ENCODE results near the gene GBE1. TPM values are rescaled to one million over a fixed set of nuclear protein-coding genes. Genes with fewer than 3 reads are reported as not detected.
"Not testable (repeated sequence)": the region's sequence is repeated elsewhere in the genome, so short reads cannot be mapped to it uniquely, and the experiment has no call there.

GBE1 gene
- polyA plus RNA-seq (ENCODE audit: insufficient read length): 9.6 TPM

GRCh38 chr3:81760924-81761903 is at the start of gene GBE1:
Gene GBE1 (minus strand): TSS chr3:81761645. CDS start chr3:81761517, 128 bp downstream.
- peak; percentile 62 for DNase-seq (ENCODE audit: low read depth)

- DNase-seq (ENCODE audit: low read depth): no peak
These were observed 47.5 kb upstream of the GBE1 start for GRCh38 chr3:81808900-81809299.

GRCh38 chr3:81799403-81799802 is 38.0 kb upstream of the GBE1 start:
- no peak for DNase-seq (ENCODE audit: low read depth)

GRCh38 chr3:81793410-81793809 is 32.0 kb upstream of the GBE1 start:
- DNase-seq (ENCODE audit: low read depth): no peak

GRCh38 chr3:81790117-81790516 is 28.7 kb upstream of the GBE1 start:
- no peak for DNase-seq (ENCODE audit: low read depth)

- DNase-seq (ENCODE audit: low read depth): no peak
These were observed 28.2 kb upstream of the GBE1 start for GRCh38 chr3:81789691-81790090.

GRCh38 chr3:81788610-81789009 is 27.2 kb upstream of the GBE1 start:
- no peak for DNase-seq (ENCODE audit: low read depth)

- no peak for DNase-seq (ENCODE audit: low read depth)
These were observed 26.6 kb upstream of the GBE1 start for GRCh38 chr3:81788044-81788443.

GRCh38 chr3:81782585-81782984 is 21.1 kb upstream of the GBE1 start:
- DNase-seq (ENCODE audit: low read depth): no peak

- no peak for DNase-seq (ENCODE audit: low read depth)
These were observed 17.3 kb upstream of the GBE1 start for GRCh38 chr3:81778678-81779182.

- no peak for DNase-seq (ENCODE audit: low read depth)
These were observed 15.2 kb upstream of the GBE1 start for GRCh38 chr3:81776643-81777042.

GRCh38 chr3:81770710-81771109 is 9.3 kb upstream of the GBE1 start:
- DNase-seq (ENCODE audit: low read depth): no peak

- no peak for DNase-seq (ENCODE audit: low read depth)
These were observed 7.9 kb upstream of the GBE1 start for GRCh38 chr3:81769299-81769698.

GRCh38 chr3:81767250-81767859 is 5.9 kb upstream of the GBE1 start:
- DNase-seq (ENCODE audit: low read depth): not testable (repeated sequence)

GRCh38 chr3:81765400-81765799 is 4.0 kb upstream of the GBE1 start:
- DNase-seq (ENCODE audit: low read depth): no peak

- DNase-seq (ENCODE audit: low read depth): no peak
These were observed 3.2 kb upstream of the GBE1 start for GRCh38 chr3:81764665-81765064.

GRCh38 chr3:81764002-81764401 is 2.6 kb upstream of the GBE1 start:
- DNase-seq (ENCODE audit: low read depth): no peak

- no peak for DNase-seq (ENCODE audit: low read depth)
These were observed 1.6 kb upstream of the GBE1 start for GRCh38 chr3:81763001-81763400.

GRCh38 chr3:81761904-81762580 is 597 bp upstream of the GBE1 start:
- no peak for DNase-seq (ENCODE audit: low read depth)

GRCh38 chr3:81760215-81760614 is 1.2 kb downstream of the GBE1 start:
- DNase-seq (ENCODE audit: low read depth): no peak

GRCh38 chr3:81758771-81759170 is 2.7 kb downstream of the GBE1 start:
- DNase-seq (ENCODE audit: low read depth): not testable (repeated sequence)

- no peak for DNase-seq (ENCODE audit: low read depth)
These were observed 3.2 kb downstream of the GBE1 start for GRCh38 chr3:81758275-81758674.

All from forelimb muscle (tissue), 1 donor.